PC-3 (cell line): ENCODE results near the gene CSTF2T.
"Not testable (repeated sequence)": the region's sequence is repeated elsewhere in the genome, so short reads cannot be mapped to it uniquely, and the experiment has no call there.

ENCODE experiments used
- EZH2 ChIP-seq: fragments of 300-600 bp; sonication (generic); IDR thresholded peaks from one replicate; pipeline ENCODE4 v1.6.1; 2017; ENCODE audit warnings: antibody characterized with exemption, mild to moderate bottlenecking, low read length; ENCODE audit not compliant: unreplicated experiment
- EZH2phosphoT487 ChIP-seq: fragments of 300-600 bp; sonication (generic); IDR thresholded peaks from 2 replicates; pipeline ENCODE4 v1.6.1; 2018; ENCODE audit warnings: mild to moderate bottlenecking, antibody characterized with exemption, low read length, borderline replicate concordance
- TF ChIP-seq, protein P1 (sequence below): fragments of 300-600 bp; sonication (generic); conservative IDR thresholded peaks from 2 replicates; pipeline ENCODE4 v1.5.1; 2017; ENCODE audit warnings: antibody characterized with exemption, low read depth, mild to moderate bottlenecking, low read length

DNA sequence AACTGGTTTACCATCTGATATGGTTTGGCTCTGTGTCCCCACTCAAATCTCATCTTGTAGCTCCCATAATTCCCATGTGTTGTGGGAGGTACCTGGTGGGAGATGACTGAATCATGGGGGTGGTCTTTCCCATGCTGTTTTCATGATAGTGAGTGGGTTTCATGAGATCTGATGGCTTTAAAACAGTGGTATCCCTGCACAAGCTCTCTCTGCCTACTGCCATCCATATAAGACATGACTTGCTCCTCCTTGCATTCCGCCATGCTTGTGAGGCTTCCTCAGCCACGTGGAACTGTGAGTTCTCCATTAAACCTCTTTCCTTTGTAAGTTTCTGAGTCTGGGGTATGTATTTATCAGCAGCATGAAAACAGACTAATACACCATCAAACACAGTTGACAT lies 10.6 kb downstream of the CSTF2T start:
- TF ChIP-seq, protein P1, sequence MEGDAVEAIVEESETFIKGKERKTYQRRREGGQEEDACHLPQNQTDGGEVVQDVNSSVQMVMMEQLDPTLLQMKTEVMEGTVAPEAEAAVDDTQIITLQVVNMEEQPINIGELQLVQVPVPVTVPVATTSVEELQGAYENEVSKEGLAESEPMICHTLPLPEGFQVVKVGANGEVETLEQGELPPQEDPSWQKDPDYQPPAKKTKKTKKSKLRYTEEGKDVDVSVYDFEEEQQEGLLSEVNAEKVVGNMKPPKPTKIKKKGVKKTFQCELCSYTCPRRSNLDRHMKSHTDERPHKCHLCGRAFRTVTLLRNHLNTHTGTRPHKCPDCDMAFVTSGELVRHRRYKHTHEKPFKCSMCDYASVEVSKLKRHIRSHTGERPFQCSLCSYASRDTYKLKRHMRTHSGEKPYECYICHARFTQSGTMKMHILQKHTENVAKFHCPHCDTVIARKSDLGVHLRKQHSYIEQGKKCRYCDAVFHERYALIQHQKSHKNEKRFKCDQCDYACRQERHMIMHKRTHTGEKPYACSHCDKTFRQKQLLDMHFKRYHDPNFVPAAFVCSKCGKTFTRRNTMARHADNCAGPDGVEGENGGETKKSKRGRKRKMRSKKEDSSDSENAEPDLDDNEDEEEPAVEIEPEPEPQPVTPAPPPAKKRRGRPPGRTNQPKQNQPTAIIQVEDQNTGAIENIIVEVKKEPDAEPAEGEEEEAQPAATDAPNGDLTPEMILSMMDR = not testable (repeated sequence)
- not testable (repeated sequence) for TF ChIP-seq EZH2phosphoT487, EZH2
